ENCODE data around the gene SH3GL1.

The SH3GL1 gene, protein sequence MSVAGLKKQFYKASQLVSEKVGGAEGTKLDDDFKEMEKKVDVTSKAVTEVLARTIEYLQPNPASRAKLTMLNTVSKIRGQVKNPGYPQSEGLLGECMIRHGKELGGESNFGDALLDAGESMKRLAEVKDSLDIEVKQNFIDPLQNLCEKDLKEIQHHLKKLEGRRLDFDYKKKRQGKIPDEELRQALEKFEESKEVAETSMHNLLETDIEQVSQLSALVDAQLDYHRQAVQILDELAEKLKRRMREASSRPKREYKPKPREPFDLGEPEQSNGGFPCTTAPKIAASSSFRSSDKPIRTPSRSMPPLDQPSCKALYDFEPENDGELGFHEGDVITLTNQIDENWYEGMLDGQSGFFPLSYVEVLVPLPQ

DNA sequence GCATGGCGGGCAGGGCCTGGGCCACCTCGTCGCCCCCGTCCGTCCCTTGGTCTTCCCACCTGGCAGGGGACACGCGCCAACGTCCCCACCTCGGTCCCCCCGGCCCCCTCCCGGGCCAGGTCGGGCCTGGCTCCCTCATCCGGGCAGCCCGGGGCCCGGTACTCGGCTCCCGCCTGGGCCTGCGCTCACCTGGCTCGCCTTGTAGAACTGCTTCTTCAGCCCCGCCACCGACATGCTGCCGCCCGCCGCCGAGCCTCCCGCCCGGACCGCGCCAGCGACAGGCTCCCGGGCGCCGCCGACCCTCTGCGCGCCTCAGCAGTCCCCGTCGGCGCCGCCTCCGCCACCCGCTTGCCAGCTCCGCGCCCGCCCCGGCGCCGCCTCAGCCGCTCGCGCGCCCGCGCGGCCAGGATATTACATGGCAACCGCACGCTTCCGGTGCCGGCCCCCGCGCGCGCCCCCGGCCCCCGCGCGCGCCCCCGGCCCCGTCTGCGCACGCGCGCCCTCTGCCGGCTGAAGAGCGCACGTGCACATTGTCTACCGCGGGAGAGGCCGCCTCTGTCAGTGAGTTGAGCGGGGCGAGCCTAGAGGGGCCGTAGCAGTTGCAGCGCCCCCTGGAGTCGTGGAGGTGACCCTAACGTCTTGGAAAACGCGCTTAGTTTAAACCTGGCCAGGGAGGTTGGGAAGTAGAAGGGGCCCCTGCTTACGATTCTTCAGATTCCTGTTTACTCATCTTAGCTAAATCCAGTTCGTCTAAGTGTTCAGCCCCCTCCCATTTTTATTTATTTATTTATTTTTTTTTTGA, at the start of gene SH3GL1:
TSS of gene SH3GL1 (minus strand) at position 413 of the 802 bp plus-strand sequence. CDS start at position 234, 179 bp downstream.
- DNase-seq (ENCODE audit: extremely low spot score, insufficient read length, low read depth) (peak; percentile 75), FAIRE-seq (peak; percentile 86)

DNA sequence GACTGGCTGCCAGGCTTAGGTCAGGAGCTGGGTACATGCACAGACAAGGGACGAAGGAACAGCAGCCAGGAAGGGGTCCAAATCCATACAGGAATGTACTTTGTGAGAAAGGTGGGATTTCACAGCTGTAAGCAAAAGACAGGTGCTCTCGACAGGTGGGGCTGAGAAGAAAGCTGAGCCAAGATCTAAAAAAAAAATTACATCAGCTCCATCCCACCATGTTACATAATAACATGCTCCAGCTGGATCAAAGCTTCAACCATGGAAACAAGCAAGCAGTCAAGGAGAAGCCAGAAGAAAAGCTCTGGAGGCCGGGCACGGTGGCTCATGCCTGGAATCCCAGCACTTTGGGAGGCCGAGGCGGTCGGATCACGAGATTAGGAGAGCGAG, 49.3 kb upstream of the SH3GL1 start:
- no peak for DNase-seq (ENCODE audit: extremely low spot score, insufficient read length, low read depth)
- FAIRE-seq = no peak

DNA sequence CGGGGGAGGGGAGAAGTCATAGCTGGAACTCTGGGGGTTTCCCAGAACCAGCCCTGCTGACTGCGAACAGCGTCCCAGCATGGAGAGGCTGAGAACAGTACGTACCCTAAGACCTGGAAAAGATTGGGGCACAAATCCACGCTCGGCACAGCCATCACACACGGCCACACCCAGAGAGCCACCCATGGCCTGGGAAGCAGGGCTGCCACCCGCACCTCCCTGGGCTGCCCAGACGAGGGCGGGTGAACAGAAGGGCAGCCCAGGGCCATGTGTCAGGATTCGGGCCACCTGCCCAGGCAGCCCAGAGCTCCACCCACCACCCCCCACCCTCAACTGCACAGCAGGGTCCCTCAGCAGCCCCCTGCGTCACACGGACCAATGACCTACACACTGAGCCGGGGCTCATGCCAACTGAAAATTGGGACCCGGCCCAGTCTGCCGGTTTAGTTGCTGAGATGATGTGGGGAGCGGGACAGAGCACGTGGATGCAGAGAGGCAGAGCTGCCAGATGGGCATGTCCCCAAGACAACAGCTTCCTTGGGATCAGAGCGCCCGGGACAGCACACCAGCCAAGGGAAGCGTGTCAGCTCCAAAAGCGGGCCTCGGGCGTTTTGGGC, 48.8 kb upstream of the SH3GL1 start:
- no peak for DNase-seq (ENCODE audit: extremely low spot score, insufficient read length, low read depth)
- no peak for FAIRE-seq

DNA sequence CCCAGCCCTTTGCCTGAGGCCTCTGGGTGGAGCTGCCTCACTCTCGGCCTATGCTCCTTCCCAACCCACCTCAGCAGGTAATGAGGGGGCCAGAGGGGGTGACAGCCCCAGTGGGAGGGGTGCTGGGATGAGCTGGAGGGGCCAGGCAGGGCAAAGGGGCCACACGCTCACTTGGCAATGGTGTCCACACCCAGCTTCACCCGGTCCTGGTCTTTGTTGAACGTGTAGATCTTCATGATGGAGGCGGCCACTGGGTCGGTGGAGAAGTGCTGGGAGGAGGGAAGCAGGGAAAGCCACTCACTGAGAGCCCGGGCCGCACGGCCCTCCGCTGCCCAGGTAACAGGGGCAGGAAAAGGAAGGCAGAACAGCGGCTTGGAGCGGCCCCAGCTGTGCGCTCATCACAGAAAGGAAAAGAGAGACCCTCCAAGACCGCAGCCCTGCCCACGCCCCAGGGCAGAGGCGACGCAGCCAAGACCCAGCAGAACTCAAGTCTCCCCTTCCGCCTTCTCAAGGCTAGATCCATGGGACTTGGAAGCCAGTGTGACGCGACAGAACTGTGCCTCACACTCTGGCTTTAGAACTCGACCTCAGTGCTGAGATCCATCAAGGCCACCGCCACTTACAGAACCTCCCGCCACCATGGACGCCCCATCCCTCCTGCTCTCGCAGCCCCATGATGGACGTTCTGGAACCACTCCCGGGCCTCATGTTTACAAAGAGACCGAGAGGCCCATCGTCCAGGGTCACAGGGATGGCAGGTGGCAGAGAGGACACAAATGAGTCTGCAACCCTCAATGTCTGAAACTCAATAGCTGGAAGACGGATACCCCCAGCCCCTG, 48.0 kb upstream of the SH3GL1 start:
- no peak for FAIRE-seq

DNA sequence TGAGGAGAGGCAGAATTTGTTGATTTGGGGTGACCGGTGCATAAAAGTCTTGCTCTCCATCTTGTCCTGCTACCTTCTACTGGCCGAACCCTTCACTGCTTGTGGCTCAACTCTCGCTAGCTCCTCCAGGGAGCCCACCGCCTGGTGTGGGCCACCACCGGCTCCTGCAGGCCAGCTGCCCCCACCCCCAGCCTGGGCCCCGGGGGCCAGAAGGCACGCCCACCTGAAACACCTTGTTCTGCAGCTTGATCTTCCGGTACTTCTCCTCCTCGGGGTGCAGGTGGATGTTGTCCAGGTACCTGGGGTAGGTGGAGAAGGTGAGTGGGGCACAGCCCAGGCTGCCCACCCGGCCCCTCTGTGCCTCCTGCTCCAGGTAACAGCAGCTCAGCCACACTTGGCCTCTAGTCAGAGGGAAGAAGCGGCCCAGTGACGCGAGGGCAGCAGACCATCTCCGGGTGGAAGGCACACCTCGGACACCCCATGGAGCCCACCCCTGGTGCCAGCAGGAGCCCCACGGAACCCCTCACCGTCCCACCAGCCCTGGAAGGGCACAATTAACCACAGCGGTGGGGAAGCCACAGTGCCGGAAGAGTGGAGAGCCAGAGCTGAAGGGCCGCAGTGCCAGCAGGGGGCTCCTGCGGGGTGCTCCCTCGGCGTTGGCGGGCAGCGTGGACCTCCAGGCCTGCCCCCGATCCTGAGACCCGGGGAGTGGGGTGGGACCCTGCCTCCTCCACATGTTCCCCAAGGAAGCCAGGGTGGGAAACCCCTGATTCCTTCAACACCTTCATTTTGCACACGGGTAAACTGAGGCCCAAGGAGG, 47.2 kb upstream of the SH3GL1 start:
- FAIRE-seq = no peak

More for the DNA sequence above, 48.0 kb upstream of the SH3GL1 start:
- no peak for DNase-seq (ENCODE audit: extremely low spot score, insufficient read length, low read depth)

DNA sequence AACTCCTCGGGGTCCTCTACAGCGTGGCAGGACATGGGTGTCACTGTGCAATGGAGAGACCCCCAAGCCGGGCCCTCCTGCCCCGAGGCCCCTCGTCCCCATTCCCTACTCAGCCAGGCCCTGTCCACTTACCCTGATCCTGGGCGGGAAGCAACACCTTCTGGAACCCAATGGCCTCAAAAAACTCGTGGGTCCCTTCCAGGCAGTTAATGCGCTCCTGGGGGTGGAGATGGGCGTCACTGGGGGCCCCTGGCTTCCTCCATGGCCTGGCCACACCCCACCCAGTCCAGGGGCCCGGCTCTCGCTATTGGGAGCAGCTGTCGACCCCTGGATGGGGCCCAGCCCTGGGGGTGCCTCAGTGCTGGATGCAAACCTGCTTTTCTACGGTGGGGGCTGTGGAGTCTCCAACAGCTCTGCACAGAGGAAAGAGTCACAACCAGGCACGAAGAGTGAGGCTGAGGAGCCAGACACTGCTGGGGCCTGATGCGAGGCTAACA, 46.4 kb upstream of the SH3GL1 start:
- FAIRE-seq = no peak
- no peak for DNase-seq (ENCODE audit: extremely low spot score, insufficient read length, low read depth)

More for the DNA sequence above, 47.2 kb upstream of the SH3GL1 start:
- DNase-seq (ENCODE audit: extremely low spot score, insufficient read length, low read depth) = no peak

DNA sequence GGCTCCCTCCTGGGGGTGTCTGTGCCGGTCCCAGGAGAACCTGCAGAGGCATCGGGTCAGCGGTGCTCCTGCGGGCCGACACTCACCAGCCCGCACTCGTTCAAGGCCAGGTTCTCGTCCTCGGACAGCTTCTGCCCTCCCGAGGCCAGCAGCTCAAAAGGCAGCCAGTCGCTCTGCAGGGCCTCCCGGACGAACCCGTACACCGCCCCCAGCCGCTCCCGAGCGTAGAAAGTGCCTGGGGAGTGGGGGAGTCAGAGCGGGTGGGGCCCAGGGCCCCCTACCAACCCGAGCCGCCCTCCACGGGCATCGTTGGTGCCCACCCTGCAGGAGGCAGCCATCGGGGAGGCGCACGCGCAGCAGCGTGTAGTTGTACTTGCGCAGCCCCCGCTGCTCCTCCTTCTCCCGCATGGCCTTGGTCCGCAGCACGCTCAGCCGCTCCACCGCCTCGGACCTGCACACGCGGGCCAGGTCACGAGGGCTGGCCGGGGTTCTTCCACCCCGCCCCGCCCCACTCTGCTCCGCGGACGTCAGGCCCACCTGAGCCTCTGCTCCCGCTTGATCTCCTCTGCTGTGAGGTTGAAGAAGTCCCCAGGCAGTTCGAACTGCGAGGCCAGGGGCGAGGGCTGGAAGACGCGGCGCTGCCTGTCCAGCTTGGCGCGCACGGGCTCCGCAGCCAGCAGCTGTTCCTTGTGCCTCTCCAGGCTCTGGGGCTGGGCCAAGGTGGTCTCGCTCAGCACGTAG, 45.8 kb upstream of the SH3GL1 start:
- no peak for FAIRE-seq

DNA sequence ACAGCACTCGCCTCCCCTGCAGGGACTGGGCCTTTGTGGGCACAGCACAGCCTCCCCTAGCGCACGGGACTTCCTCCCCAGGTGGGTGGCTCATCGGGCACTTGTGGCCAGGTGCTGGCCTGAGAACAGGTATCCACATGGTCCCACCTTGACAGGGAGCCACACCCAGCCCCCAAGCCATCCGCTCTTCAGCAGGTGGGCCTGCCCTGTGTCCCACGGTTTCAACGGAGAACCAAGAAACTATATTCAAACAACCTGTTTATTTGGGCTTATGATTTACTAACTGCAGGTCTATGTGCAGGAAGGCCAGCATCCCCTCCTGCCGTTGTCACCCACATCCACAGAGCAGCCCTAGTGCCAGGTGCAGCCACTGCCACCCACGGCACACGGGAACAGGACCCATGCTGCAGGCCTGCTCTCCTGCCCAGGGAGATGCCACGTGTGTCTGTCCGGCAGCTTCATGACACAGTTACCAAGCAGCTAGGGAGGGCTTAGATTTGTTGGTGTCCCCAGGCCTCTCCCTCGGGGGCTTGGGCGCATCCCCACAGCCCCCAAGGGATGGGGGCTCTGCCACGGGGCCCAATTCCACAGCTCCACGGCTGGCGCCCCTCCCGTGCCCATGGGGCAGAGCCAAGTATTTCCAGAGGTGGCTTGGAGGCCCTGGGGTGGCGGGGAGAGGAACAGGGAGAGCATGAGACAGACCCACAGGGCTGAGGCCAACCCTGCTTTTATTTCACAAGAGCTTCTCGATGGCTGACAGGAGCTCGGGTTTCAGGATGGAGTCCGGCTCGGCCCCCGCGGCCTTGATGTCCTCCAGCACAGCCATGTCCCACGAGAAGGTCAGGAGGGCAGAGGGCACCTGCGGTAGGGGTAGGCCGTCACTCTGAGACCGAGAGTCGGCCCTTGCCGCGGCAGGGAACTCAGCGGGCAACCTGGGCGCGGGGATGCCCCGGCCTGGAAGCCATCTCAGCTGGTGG, 44.7 kb upstream of the SH3GL1 start:
- no peak for FAIRE-seq
- no peak for DNase-seq (ENCODE audit: extremely low spot score, insufficient read length, low read depth)

More for the DNA sequence above, 45.8 kb upstream of the SH3GL1 start:
- no peak for DNase-seq (ENCODE audit: extremely low spot score, insufficient read length, low read depth)

DNA sequence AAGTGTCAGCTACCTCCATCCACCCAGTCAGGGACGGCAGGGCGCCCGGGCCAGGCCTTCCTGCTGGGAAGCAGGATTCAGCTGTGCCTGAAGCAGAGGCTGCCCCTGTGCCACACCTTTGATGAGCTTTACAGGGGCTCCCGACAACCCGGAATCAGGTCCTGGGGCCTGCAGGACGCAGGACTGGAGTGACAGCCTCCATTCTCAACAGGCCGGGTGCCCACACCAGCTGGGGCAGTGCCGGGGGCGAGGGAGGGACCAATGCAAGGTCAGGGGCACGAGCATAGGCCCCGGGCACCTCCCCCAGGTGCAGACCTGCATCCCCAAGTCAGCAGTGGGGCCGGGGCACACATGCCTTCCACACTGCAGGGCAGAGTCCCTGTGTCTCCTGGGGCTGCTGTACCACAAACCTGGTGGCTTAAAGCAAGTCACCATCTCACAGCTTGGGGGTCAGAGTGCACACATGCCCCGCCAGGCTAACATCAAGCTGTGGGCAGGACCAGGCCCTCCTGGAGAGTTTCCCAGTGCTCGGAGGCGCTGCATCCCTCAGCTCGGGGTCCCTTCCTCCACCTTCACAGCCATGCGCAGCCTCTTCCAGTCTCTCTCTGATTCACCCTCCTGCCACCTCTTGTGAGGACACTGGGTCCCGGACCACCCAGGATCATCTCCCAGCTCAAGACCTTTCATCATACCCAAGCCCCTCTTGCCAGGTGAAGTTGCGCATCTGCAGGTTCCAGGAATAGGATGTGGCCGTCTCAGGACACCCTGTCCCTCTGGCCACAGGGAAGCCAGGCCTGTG, 43.8 kb upstream of the SH3GL1 start:
- FAIRE-seq (no peak), DNase-seq (ENCODE audit: extremely low spot score, insufficient read length, low read depth) (no peak)

DNA sequence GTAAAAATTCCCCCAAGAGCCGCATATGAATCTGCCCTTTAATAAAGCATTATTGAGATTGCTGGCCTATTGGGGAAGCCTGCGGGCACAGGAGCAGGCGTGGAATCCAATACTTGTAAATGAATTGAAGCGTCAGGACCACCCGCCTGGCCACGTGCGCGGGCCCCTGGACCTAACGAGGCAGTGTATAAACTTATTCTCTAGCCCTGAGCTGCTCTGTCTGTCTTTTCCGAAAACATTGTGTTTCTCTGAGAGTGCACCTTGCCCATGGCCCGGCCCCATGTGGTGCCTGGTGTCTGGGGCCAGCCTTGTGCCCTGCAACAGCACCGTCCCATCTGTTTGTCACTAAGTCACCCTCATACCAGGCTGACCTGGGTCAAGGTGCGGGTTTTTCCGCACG, 42.8 kb upstream of the SH3GL1 start:
- FAIRE-seq (no peak), DNase-seq (ENCODE audit: extremely low spot score, insufficient read length, low read depth) (no peak)

DNA sequence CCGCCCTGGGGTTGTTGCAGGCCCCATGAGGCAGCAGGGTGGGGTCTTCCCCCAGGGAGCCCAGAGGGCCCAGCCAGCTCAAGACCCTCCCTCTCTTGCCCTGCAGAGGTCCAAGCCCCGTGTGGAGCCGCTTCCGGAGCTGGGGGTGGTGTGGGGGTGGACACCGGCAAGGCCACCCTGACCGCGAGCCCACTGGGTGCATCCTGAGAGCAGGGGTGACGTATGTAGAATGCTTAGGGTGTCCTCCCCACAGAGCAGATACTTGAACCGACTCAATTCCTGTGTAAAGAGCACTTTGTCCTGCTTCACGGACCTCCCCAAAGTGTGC, 42.4 kb upstream of the SH3GL1 start:
- DNase-seq (ENCODE audit: extremely low spot score, insufficient read length, low read depth) = no peak
- FAIRE-seq = no peak

DNA sequence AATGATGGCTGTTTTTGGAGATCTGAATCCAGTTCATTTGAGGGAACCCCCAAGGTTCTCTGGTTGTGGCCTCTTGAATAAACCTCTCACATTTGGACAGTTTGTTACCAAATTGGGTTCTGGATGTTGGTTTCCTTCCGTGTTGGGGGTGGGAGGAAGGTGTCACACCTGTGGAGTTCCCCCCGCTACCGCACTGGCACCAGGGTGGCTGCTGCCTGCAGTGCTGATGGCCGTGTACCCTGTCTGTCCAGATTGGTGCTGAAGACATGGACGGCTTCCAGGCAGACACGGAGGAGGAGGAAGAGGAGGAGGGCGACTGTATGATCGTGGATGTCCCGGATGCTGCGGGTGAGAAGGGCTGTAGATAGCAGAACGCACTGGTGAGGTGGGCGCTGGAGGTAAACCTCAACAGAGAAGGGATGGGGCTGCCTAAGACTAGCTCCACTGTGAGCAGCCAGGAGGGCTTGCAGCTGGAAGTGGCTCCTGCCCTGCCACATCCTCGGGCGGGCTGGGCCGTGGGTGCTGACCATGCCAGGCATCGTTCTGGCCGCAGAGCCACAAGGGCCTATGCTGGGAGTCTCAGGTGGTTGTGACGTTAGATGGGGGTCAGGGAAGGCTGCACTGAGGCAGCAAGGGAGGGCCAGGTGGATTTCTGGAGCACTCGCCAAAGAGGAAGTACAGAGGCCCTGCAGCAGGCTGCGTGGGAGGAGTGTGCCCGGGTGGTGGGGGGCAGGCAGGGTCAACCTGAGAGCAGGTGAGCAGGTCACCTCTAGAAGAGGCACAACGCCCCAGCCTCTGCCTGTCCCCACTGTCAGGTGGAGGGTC, 41.9 kb upstream of the SH3GL1 start:
- no peak for FAIRE-seq
- no peak for DNase-seq (ENCODE audit: extremely low spot score, insufficient read length, low read depth)

DNA sequence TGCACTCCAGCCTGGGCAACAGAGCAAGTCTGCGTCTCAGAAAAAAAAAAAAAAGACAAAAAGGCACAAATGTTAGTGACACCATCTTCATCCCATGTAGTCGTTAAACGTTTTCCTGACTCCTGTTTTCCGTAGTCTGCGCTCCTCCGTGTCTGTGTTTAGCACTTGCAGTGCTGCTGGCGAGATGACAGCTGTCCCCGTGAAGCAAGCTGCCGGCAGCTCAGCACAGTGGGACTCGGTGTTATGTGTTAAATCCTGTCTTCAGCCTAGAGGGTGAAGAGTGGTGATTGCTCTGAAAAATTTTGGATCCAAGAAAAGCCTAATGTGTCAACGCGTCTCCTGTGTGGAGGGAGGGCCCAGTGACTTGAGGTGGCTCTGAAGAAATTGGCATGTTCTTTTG, 38.9 kb upstream of the SH3GL1 start:
- FAIRE-seq (no peak), DNase-seq (ENCODE audit: extremely low spot score, insufficient read length, low read depth) (no peak)

DNA sequence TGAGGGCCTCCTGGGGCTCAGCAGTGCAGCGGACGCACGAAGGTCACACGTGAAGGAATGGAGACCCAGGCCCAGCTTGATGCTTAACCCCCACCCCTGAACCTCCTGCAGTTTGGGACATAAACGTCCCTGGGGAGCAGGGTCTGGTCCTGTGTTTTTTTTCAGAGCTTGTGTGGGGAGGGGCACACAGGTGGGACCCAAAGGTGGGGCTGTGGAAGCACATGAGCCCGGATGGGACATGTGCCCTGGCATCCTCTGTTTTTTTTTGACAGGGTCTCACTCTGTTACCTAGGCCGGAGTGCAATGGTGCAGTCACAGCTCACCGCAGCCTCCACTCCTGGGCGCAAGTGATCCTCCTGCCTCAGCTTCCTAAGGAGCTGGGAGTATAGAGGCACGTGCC, 36.8 kb upstream of the SH3GL1 start:
- no peak for FAIRE-seq

DNA sequence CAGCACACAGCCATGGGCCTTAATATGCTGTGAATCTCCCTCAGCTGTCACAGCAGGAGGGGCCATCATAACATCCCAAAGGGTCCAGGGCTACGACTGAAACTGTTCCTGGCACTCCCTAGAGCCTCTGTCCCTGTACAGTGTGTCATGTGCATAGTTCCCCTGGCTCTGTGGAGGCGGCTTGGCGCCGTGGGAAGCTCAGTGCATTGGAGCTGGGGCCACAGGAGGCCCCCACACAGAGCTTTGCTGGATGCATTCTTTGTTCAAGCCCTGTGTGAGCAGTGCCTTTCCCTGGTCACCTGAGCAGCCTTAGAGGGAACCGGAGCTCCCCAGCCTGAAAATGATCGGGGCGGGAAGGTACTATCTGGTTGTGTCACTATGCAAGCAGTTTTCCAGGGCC, 35.9 kb upstream of the SH3GL1 start:
- DNase-seq (ENCODE audit: extremely low spot score, insufficient read length, low read depth) (no peak), FAIRE-seq (no peak)

More for the DNA sequence above, 36.8 kb upstream of the SH3GL1 start:
- no peak for DNase-seq (ENCODE audit: extremely low spot score, insufficient read length, low read depth)

DNA sequence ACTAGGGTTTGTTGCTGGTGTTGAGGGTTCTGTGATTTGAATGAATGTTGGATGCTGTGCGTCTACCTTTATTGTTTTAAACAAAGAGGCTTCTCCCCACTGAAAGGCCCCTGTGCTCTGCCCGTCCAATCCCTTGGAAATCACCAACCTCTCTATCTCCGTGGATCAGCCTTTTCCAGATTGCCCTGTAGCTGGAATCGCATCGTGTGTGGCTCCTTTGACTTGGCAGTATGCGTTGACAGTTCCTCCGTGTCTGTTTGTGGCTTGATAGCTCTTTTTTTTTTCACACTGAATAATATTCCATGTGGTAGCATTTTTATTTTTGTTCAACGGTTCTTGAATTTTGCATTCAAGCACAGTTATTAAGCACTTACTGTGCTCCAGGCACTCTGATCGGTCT, 34.0 kb upstream of the SH3GL1 start:
- FAIRE-seq (no peak), DNase-seq (ENCODE audit: extremely low spot score, insufficient read length, low read depth) (no peak)
